Measurements from ENCODE around the gene ZNF414. TPM values are rescaled to one million over a fixed set of nuclear protein-coding genes. Genes with fewer than 3 reads are reported as not detected.

Gene ZNF414
- total and polyA plus RNA-seq, 2 donors (not counting 1 experiment from before 2014, with no cell fraction given), result 43.8 to 52.0 TPM

GRCh38 chr19:8531470-8531869 is 17.5 kb upstream of the ZNF414 start:
- H3K4me3 Mint-ChIP-seq, result no peak overlapping the region
- DNase-seq, result no peak
- H3K27ac Mint-ChIP-seq, result no peak overlapping the region
- Histone ChIP-seq H3K4me3 (ENCODE audit: control extremely low read depth in 1 of 5, extremely low read depth in 1 of 5, insufficient read depth in 1 of 5, low read depth in 2 of 5, low read length in 4 of 5) (no peak overlapping the region), H3K79me2 (ENCODE audit: control insufficient read depth, insufficient read depth, low read length) (no peaks in the 10 kb centered on the region), H3K36me3 (replicated peaks in 1 of 2; ENCODE audit: control extremely low read depth in 1 of 2, control insufficient read depth in 1 of 2, extremely low read depth in 1 of 2, insufficient read depth in 2 of 2, low read length in 1 of 2) (peaks cover 3 to 40% of the 10 kb centered on the region in 2 experiments), H3K27ac (ENCODE audit: low read length in 2 of 2) (no peak overlapping the region), H3K9me3 (ENCODE audit: control extremely low read depth in 1 of 3, control insufficient read depth in 2 of 3, insufficient read depth in 1 of 3, low read length in 2 of 3) (no peaks in the 10 kb centered on the region), H3K27me3 (replicated peaks in 1 of 4; ENCODE audit: control extremely low read depth in 1 of 4, control insufficient read depth in 3 of 4, insufficient read depth in 4 of 4, low read length in 3 of 4) (no peaks in the 10 kb centered on the region), H3K4me2 (replicated peaks; ENCODE audit: low read depth, low read length, poor library complexity, severe bottlenecking) (no peak overlapping the region), H3K4me1 (ENCODE audit: control insufficient read depth in 2 of 2, insufficient read depth in 2 of 2, low read length in 2 of 2) (no peaks in the 10 kb centered on the region), H2AFZ (ENCODE audit: insufficient read depth, low read depth, low read length, poor library complexity, severe bottlenecking) (no peak overlapping the region), H4K20me1 (ENCODE audit: control insufficient read depth, insufficient read depth, low read length, poor library complexity, severe bottlenecking) (no peaks in the 10 kb centered on the region), H3K9ac (ENCODE audit: low read length) (no peak overlapping the region)
- intact Hi-C loops (cut with micrococcal nuclease), result no loop called here
- peaks cover 2% of the 10 kb centered on the region for H3K4me1 Mint-ChIP-seq
- H3K9me3 Mint-ChIP-seq (ENCODE audit: insufficient read depth), result no peaks in the 10 kb centered on the region
- WGBS (ENCODE audit: insufficient coverage), result 94% methylated on average over 6 of the region's 7 CpGs
- TF ChIP-seq EZH2 (IDR thresholded peaks at IDR 0.05; ENCODE audit: borderline replicate concordance, insufficient read depth, low read depth, low read length, poor library complexity, severe bottlenecking) (no peak), CTCF (IDR thresholded peaks at IDR 0.05) (no peak)
- CTCF ChIA-PET, result no interaction called here
- H3K27me3 Mint-ChIP-seq, result no peaks in the 10 kb centered on the region
- ATAC-seq (ENCODE audit: low read depth), result no peak
- POLR2A ChIA-PET, result no interaction called here

GRCh38 chr19:8530061-8530679 is 16.2 kb upstream of the ZNF414 start:
- no peak overlapping the region for H2AFZ ChIP-seq (ENCODE audit: insufficient read depth, low read depth, low read length, poor library complexity, severe bottlenecking)
- no peak for TF ChIP-seq CTCF (IDR thresholded peaks at IDR 0.05)
- TF ChIP-seq EZH2 (IDR thresholded peaks at IDR 0.05; ENCODE audit: borderline replicate concordance, insufficient read depth, low read depth, low read length, poor library complexity, severe bottlenecking), result no peak
- no peak overlapping the region for H3K4me2 ChIP-seq (replicated peaks; ENCODE audit: low read depth, low read length, poor library complexity, severe bottlenecking)
- H3K9me3 Mint-ChIP-seq (ENCODE audit: insufficient read depth), result no peaks in the 10 kb centered on the region
- H3K9me3 ChIP-seq (ENCODE audit: control extremely low read depth in 1 of 3, control insufficient read depth in 2 of 3, insufficient read depth in 1 of 3, low read length in 2 of 3), result peaks cover 0 to 7% (median 0%) of the 10 kb centered on the region in 3 donors
- peaks cover 2% of the 10 kb centered on the region for H3K4me1 Mint-ChIP-seq
- no peaks in the 10 kb centered on the region for H3K27me3 Mint-ChIP-seq
- H3K4me3 Mint-ChIP-seq, result no peak overlapping the region
- H3K4me1 ChIP-seq (ENCODE audit: control insufficient read depth in 2 of 2, insufficient read depth in 2 of 2, low read length in 2 of 2), result no peaks in the 10 kb centered on the region
- no peak overlapping the region for H3K4me3 ChIP-seq (ENCODE audit: control extremely low read depth in 1 of 5, extremely low read depth in 1 of 5, insufficient read depth in 1 of 5, low read depth in 2 of 5, low read length in 4 of 5)
- peaks cover 3 to 48% of the 10 kb centered on the region in 2 experiments for H3K36me3 ChIP-seq (replicated peaks in 1 of 2; ENCODE audit: control extremely low read depth in 1 of 2, control insufficient read depth in 1 of 2, extremely low read depth in 1 of 2, insufficient read depth in 2 of 2, low read length in 1 of 2)
- H3K27ac ChIP-seq (ENCODE audit: low read length in 2 of 2), result no peak overlapping the region
- H3K27me3 ChIP-seq (replicated peaks in 1 of 4; ENCODE audit: control extremely low read depth in 1 of 4, control insufficient read depth in 3 of 4, insufficient read depth in 4 of 4, low read length in 3 of 4), result no peaks in the 10 kb centered on the region
- H4K20me1 ChIP-seq (ENCODE audit: control insufficient read depth, insufficient read depth, low read length, poor library complexity, severe bottlenecking), result no peaks in the 10 kb centered on the region
- POLR2A ChIA-PET, result no interaction called here
- WGBS (ENCODE audit: insufficient coverage), result 99% methylated on average over 32 of the region's 35 CpGs
- DNase-seq (no peak), ATAC-seq (ENCODE audit: low read depth) (no peak)
- H3K9ac ChIP-seq (ENCODE audit: low read length), result no peak overlapping the region
- CTCF ChIA-PET, result no interaction called here
- intact Hi-C loops (cut with micrococcal nuclease), result no loop called here
- H3K27ac Mint-ChIP-seq, result no peak overlapping the region
- no peaks in the 10 kb centered on the region for H3K79me2 ChIP-seq (ENCODE audit: control insufficient read depth, insufficient read depth, low read length)

All from B cell (primary cell).